22Rv1 (cell line): ENCODE measurements around the gene RETREG1.

Experiments used
- H3K27ac ChIP-seq: fragments of 450-650 bp; 2 replicates; pipeline ENCODE4 v1.5.1; 2017
- CTCF ChIP-seq: fragments of 450-650 bp; IDR thresholded peaks from 2 replicates; pipeline ENCODE4 v1.5.1; 2017; ENCODE audit warnings: mild to moderate bottlenecking
- ZFX ChIP-seq: fragments of 450-650 bp; IDR thresholded peaks from 2 replicates; pipeline ENCODE4 v1.6.1; 2017; ENCODE audit warnings: antibody characterized with exemption, borderline replicate concordance

The RETREG1 gene

GRCh38 chr5:16572289-16573015, 44.3 kb downstream of the RETREG1 start:
- TF ChIP-seq CTCF (no peak), ZFX (no peak)
- peak overlapping the region; percentile 75 for H3K27ac ChIP-seq

- no peak overlapping the region for H3K27ac ChIP-seq
- TF ChIP-seq CTCF (no peak), ZFX (no peak)
Observed at GRCh38 chr5:16571016-16571415, 45.8 kb downstream of the RETREG1 start.

GRCh38 chr5:16570121-16570815, 46.5 kb downstream of the RETREG1 start:
- TF ChIP-seq CTCF (no peak), ZFX (no peak)

GRCh38 chr5:16568875-16569580, 47.8 kb downstream of the RETREG1 start:
- TF ChIP-seq CTCF, result no peak
- no peak for TF ChIP-seq ZFX
- H3K27ac ChIP-seq, result no peak overlapping the region

More at GRCh38 chr5:16570121-16570815, 46.5 kb downstream of the RETREG1 start:
- H3K27ac ChIP-seq, result no peak overlapping the region

GRCh38 chr5:16567365-16567764, 49.4 kb downstream of the RETREG1 start:
- no peak overlapping the region for H3K27ac ChIP-seq
- TF ChIP-seq ZFX (no peak), CTCF (no peak)

GRCh38 chr5:16565118-16565517, 51.7 kb downstream of the RETREG1 start:
- TF ChIP-seq CTCF (no peak), ZFX (no peak)
- no peak overlapping the region for H3K27ac ChIP-seq

- TF ChIP-seq CTCF (no peak), ZFX (no peak)
- no peak overlapping the region for H3K27ac ChIP-seq
Observed at GRCh38 chr5:16564248-16564867, 52.4 kb downstream of the RETREG1 start.
